Measurements from ENCODE around the gene RPGRIP1.
"Not testable (repeated sequence)": the region's sequence is repeated elsewhere in the genome, so short reads cannot be mapped to it uniquely, and the experiment has no call there.

RPGRIP1 gene

DNA sequence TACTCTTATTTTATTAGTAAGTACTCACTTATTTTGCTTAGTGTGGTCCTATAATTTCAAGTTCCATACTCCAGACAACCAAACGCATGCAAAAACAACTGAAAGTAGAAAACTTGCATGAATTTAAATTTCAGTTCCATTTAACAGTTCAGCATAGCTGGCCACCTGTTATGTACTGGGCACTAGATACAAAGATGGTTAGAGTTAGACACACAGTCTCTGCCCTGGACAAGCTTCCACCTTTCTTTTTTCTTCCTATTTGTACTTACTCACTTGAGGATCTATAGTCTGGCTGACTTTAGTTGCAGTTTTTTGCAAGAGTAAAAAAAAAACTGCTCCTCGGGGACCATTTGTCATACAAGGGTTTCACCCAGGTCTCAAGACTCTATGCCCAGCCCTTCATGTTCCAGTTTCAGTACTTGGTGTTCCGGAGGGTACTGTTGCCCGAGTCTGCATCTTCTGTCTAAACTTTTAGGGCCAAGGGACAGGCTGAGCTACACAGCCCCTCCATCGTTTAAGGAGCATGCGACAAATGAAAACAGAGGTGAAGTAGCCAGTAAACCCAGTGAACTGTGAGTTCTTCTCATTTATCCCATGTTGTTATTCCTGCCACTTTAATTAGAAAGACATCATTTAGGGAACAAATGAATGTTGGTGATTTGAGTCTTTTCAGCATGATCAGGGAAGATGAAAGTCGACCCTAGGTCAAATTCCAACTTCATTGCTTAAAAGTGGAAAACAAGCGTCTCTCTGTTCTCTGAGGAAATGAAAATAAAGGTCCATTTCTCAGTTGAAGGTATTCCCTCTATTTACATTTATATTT lies 22.3 kb downstream of the RPGRIP1 start:
- DNase-seq, result no peak

- DNase-seq, result not testable (repeated sequence)
These were observed 22.9 kb downstream of the RPGRIP1 start for GRCh38 chr14:21302836-21303140.

DNA sequence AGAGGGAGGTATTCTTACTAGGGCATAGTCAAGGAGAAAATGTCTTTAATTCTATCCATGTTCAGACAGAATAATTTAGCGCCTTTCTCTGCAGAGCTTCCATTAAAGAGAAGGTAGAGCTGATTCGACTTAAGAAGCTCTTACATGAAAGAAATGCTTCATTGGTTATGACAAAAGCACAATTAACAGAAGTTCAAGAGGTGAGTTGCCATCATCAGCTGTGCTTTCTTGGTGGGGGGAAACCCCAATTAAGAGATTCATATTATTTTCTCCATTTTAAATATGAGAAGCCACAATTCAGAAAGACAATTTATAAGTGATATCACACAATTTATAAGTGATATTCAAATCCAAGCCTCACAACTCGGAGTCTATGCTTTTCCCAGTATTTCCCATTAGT lies 27.8 kb downstream of the RPGRIP1 start:
- no peak for DNase-seq

- DNase-seq, result no peak
These were observed 28.2 kb downstream of the RPGRIP1 start for GRCh38 chr14:21308132-21308478.

GRCh38 chr14:21308479-21309237 lies 28.8 kb downstream of the RPGRIP1 start:
- DNase-seq, result no peak

- no peak for DNase-seq
These were observed 29.4 kb downstream of the RPGRIP1 start for GRCh38 chr14:21309238-21309636.

DNA sequence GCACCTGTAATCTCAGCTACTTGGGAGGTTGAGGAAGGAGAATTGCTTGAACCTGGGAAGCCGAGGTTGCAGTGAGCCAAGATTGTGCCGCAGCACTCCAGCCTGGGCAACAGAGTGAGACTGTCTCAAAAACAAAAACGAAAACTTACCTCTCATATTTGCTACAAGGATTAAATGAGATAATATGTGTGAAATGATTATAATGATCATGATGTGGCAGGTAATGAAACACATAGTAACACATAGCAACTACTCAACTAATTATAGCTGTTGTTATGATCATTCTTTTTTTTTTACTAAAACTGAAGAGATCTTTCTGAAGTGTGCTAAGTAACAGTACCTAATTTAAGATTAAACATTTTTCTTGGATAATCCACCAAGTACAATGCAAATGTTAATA lies 30.1 kb downstream of the RPGRIP1 start:
- no peak for DNase-seq

- no peak for DNase-seq
These were observed 31.7 kb downstream of the RPGRIP1 start for GRCh38 chr14:21311614-21312013.

GRCh38 chr14:21313512-21313911 lies 33.6 kb downstream of the RPGRIP1 start:
- no peak for DNase-seq

DNA sequence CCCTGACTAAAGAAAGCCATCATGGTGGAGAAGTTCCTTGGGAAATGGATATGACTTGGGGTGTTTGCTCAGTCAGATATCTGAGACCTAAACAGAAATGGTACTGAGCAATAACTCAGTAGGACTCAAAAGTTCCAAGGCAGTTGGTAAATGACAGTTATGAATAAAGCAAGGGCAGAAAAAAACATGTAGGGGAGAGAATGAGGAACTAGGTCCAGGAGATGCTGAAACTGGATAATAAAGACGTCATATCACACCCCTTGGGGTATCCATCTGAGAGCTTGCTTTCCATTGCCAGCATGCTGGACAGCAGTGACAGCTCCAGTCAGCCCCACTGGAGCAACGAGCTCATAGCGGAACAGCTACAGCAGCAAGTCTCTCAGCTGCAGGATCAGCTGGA lies 37.5 kb downstream of the RPGRIP1 start:
- no peak for DNase-seq

- DNase-seq, result no peak
These were observed 41.0 kb downstream of the RPGRIP1 start for GRCh38 chr14:21320913-21321312.

DNA sequence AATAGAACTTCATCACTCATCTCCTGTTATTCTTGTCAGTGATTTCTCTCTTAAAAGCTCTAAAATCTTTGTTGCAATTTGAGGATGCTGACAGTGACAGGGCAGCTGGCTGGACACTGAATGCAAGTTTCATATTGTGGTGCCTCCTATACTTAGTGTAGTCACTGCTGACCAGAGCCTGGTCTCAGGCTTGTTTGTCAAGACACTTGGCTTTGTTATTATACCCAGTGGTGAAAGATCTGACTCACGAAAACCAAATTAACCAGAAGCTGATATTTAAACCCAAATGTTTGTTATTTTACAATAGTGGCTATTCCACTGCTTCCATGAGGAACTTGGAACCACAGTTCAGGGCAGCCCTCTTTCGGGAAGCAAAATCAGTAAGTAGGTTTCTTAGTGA lies 42.8 kb downstream of the RPGRIP1 start:
- DNase-seq, result no peak

DNA sequence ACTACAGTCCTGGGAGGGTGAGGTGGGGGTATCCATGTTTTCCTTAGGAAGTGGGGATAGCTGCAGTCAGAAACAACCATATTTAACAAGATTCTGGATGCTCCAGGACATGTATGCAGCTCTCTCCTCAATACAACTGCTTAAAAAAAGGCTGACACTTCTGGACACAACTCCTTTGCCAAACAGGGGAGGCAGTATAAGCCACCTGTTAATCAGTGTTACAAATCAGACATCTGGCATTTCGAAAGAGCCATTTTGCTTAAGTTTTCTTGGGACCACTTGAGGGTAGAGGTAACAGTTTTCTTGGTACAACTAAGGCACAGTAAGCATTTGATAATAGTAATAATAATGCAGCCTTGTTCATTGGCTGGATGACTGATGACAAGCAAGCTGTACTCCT lies 47.1 kb downstream of the RPGRIP1 start:
- DNase-seq, result no peak

Data from cortex of kidney (tissue), 1 donor.